ENCODE measurements around the gene GPSM1. TPM values are rescaled to one million over a fixed set of nuclear protein-coding genes. Genes with fewer than 3 reads are reported as not detected.

Gene GPSM1
- total RNA-seq, 1 donor: 54.8 TPM

DNA sequence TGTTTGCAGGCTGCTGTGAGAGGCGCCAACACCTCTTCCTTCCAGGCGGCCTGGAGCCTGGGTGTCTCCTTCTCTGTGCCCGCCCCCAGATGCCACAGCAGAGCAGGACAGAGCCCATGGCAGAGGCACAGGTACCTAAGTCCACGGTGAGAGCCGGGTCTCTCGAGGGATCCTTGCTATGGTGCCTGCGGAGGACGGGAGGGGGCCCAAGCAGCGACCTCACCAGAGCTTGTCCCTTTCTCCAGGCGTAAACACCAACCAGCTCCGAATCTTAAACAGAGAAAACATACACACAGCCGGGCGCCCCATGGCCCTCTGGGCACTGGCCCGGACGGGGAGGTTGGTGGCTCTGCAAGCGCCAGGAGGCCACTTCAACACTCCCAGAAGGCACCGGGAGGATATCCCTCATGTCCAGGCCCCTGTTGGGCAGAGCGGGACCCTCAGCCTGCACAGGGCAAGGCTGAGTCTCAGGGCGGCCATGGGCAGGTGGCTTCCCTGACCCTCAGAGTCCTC is 35.3 kb upstream of the GPSM1 start:
- TF ChIP-seq CTCF (IDR thresholded peaks at IDR 0.05; ENCODE audit: insufficient read depth, low read depth, low read length): no peak
- no peak overlapping the region for H3K4me3 ChIP-seq (ENCODE audit: low read depth, low read length)
- DNase-seq (ENCODE audit: low read depth): no peak

DNA sequence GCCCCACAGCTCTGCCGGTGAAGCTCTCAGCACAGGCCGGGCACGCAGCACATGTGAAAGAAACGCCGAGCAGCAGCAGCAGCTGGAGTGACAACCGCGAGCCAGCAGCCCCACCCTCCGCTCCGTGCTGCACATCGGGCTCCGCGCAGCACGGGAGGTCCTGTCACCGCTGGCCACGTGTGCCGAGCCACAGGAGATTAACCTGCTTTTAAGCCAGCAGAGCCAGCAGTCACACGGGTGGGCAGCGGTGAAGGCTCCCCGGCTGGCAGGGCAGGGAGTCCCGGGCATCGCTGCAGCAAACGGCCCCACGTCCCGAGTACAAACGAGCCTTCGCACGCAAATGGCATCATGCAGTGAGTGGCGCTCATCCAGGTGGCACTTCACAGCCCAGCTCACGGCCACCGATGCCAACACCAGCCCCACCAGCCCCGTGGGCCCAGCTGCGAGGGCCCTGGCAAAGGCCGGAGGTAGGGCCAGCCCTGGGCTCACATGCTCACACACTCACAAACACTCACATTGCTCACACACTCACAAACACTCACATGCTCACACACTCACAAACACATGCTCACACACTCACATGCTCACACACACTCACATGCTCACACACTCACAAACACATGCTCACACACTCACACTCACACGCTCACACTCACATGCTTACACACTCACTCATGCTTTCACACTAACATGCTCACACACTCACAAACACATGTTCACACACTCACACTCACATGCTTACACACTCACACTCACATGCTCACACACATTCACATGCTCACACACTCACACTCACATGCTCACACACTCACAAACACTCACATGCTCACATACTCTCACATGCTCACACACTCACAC is 34.5 kb upstream of the GPSM1 start:
- no peak overlapping the region for H3K4me3 ChIP-seq (ENCODE audit: low read depth, low read length)
- no peak for TF ChIP-seq CTCF (IDR thresholded peaks at IDR 0.05; ENCODE audit: insufficient read depth, low read depth, low read length)
- DNase-seq (ENCODE audit: low read depth): no peak

- no peak for TF ChIP-seq CTCF (IDR thresholded peaks at IDR 0.05; ENCODE audit: insufficient read depth, low read depth, low read length)
- DNase-seq (ENCODE audit: low read depth): no peak
- no peak overlapping the region for H3K4me3 ChIP-seq (ENCODE audit: low read depth, low read length)
These were observed 33.8 kb upstream of the GPSM1 start for GRCh38 chr9:136293476-136294077.

- no peak overlapping the region for H3K4me3 ChIP-seq (ENCODE audit: low read depth, low read length)
- TF ChIP-seq CTCF (IDR thresholded peaks at IDR 0.05; ENCODE audit: insufficient read depth, low read depth, low read length): no peak
- DNase-seq (ENCODE audit: low read depth): no peak
These were observed 32.9 kb upstream of the GPSM1 start for GRCh38 chr9:136294437-136294836.

GRCh38 chr9:136295055-136295454 is 32.3 kb upstream of the GPSM1 start:
- TF ChIP-seq CTCF (IDR thresholded peaks at IDR 0.05; ENCODE audit: insufficient read depth, low read depth, low read length): no peak
- DNase-seq (ENCODE audit: low read depth): no peak

GRCh38 chr9:136295542-136296433 is 31.6 kb upstream of the GPSM1 start:
- no peak overlapping the region for H3K4me3 ChIP-seq (ENCODE audit: low read depth, low read length)
- TF ChIP-seq CTCF (IDR thresholded peaks at IDR 0.05; ENCODE audit: insufficient read depth, low read depth, low read length): no peak
- no peak for DNase-seq (ENCODE audit: low read depth)

More at GRCh38 chr9:136295055-136295454, 32.3 kb upstream of the GPSM1 start:
- no peak overlapping the region for H3K4me3 ChIP-seq (ENCODE audit: low read depth, low read length)
